ENCODE data around the gene AMDHD2. TPM values are rescaled to one million over a fixed set of nuclear protein-coding genes. Genes with fewer than 3 reads are reported as not detected.

AMDHD2 gene
- total and polyA plus RNA-seq, 2 of the 8 experiments (the other 6 are each of a cell fraction or from before 2014, with no cell fraction given) = 43.0 to 54.6 TPM

- TF ChIP-seq KDM5A (IDR thresholded peaks at IDR 0.05; ENCODE audit: low read length) (no peak), SIN3A (conservative IDR thresholded peaks at IDR 0.05 in 1 of 2, IDR thresholded peaks at IDR 0.05 in 1 of 2; ENCODE audit: low read depth in 1 of 2, low read length in 2 of 2) (no peak), SP1 (IDR thresholded peaks at IDR 0.05; ENCODE audit: low read depth, low read length) (no peak), CBX5 (IDR thresholded peaks at IDR 0.05; ENCODE audit: low read depth, low read length) (no peak), TAF1 (IDR thresholded peaks at IDR 0.05; ENCODE audit: low read depth, low read length) (no peak)
Measured at GRCh38 chr16:2497695-2498484, 22.3 kb upstream of the AMDHD2 start (continued).

Data from H1 (cell line).